HUES64 (cell line): ENCODE measurements around the gene DPM3. TPM values are rescaled to one million over a fixed set of nuclear protein-coding genes. Genes with fewer than 3 reads are reported as not detected.
A peak's percentile ranks its signal among the peaks of the same experiment; 100 is the strongest.
"Not testable (repeated sequence)": the region's sequence is repeated elsewhere in the genome, so short reads cannot be mapped to it uniquely, and the experiment has no call there.

Experiments used
- H3K27ac ChIP-seq: 2 replicates; pipeline ENCODE4 v1.7.0; 2013; ENCODE audit warnings: low read depth, low read length, inconsistent platforms
- H3K27me3 ChIP-seq: 2 replicates; pipeline ENCODE4 v1.6.1; 2013; ENCODE audit warnings: mild to moderate bottlenecking, low read length; ENCODE audit not compliant: insufficient read depth
- H3K36me3 ChIP-seq: 2 replicates; pipeline ENCODE4 v1.6.1; 2013; ENCODE audit warnings: mild to moderate bottlenecking, low read length; ENCODE audit not compliant: insufficient read depth
- H3K4me1 ChIP-seq: 2 replicates; pipeline ENCODE4 v1.6.1; 2013; ENCODE audit warnings: mild to moderate bottlenecking, low read length, moderate library complexity; ENCODE audit not compliant: insufficient read depth
- H3K4me3 ChIP-seq: 2 replicates; pipeline ENCODE4 v1.5.1; 2013; ENCODE audit warnings: mild to moderate bottlenecking, low read length, moderate library complexity
- H3K9ac ChIP-seq: 2 replicates; pipeline ENCODE4 v1.6.1; 2013; ENCODE audit warnings: mild to moderate bottlenecking, low read depth, low read length
- H3K9me3 ChIP-seq: 2 replicates; pipeline ENCODE4 v1.6.1; 2013; ENCODE audit warnings: low read depth, low read length; ENCODE audit not compliant: insufficient read depth
- whole genome bisulfite sequencing: fragments of 150-250, 120-280 bp; methylation state at CpG from one replicate; pipeline ENCODE4 v1.1.7; 2013; ENCODE audit warnings: missing lambda C conversion rate; 5-methylcytosine and 5-hydroxymethylcytosine counted together
- polyA plus RNA-seq, 2 experiments: library from polyadenylated mRNA; stranded (reverse); fragments of 50-300 nt; gene quantifications; one replicate each; pipeline ENCODE4 v1.2.3, GENCODE V29; 2013

DPM3 gene
- 42.0 TPM for polyA plus RNA-seq (2013, experiment 1 of 2)
- 54.3 TPM for polyA plus RNA-seq (2013, experiment 2 of 2)

GRCh38 chr1:155139895-155140629, at the start of gene DPM3:
Gene DPM3, minus strand, starts transcription at chr1:155140531. Its CDS starts 291 bp downstream, at chr1:155140240.
- H3K27ac ChIP-seq: peak within 1 kb of the TSS; percentile 71
- peak within 1 kb of the TSS; percentile 100 for H3K4me3 ChIP-seq
- WGBS: under 1% methylated on average over 42 of the region's 42 CpGs
- H3K27me3 ChIP-seq: peaks cover 5% of the 10 kb centered on the region; the same call in 1 of the 2 replicates
- peaks cover 8% of the 10 kb centered on the region; the same call in 1 of the 2 replicates for H3K4me1 ChIP-seq
- peaks cover 10% of the 10 kb centered on the region; the same call in 1 of the 2 replicates for H3K36me3 ChIP-seq
- no peaks in the 10 kb centered on the region for H3K9me3 ChIP-seq
- peak within 1 kb of the TSS; percentile 83 for H3K9ac ChIP-seq

GRCh38 chr1:155189926-155190325, 49.6 kb upstream of the DPM3 start:
- H3K36me3 ChIP-seq, H3K9me3 ChIP-seq, H3K27ac ChIP-seq, H3K4me3 ChIP-seq, H3K9ac ChIP-seq, H3K27me3 ChIP-seq: not testable (repeated sequence)
- 98% methylated on average over 22 of the region's 45 CpGs for WGBS
- peaks cover 13% of the 10 kb centered on the region for H3K4me1 ChIP-seq

GRCh38 chr1:155188268-155188667, 47.9 kb upstream of the DPM3 start:
- no peak overlapping the region for H3K9ac ChIP-seq
- WGBS: 91% methylated on average over 14 of the region's 14 CpGs
- H3K4me1 ChIP-seq: peaks cover 13% of the 10 kb centered on the region

GRCh38 chr1:155187456-155187891, 47.1 kb upstream of the DPM3 start:
- Histone ChIP-seq H3K4me1 (peaks cover 10% of the 10 kb centered on the region), H3K4me3 (no peak overlapping the region), H3K27me3 (no peaks in the 10 kb centered on the region), H3K9ac (no peak overlapping the region), H3K27ac (no peak overlapping the region), H3K9me3 (no peaks in the 10 kb centered on the region), H3K36me3 (peaks cover 6% of the 10 kb centered on the region; the same call in 1 of the 2 replicates)
- WGBS: 89% methylated on average over 16 of the region's 16 CpGs

More at GRCh38 chr1:155188268-155188667, 47.9 kb upstream of the DPM3 start:
- H3K27ac ChIP-seq: no peak overlapping the region
- no peaks in the 10 kb centered on the region for H3K9me3 ChIP-seq
- no peak overlapping the region for H3K4me3 ChIP-seq
- no peaks in the 10 kb centered on the region for H3K27me3 ChIP-seq
- H3K36me3 ChIP-seq: peaks cover 6% of the 10 kb centered on the region; the same call in 1 of the 2 replicates

- Histone ChIP-seq H3K27me3 (no peaks in the 10 kb centered on the region), H3K9me3 (no peaks in the 10 kb centered on the region), H3K27ac (no peak overlapping the region), H3K4me3 (no peak overlapping the region), H3K36me3 (peaks cover 10% of the 10 kb centered on the region; the same call in 1 of the 2 replicates), H3K9ac (no peak overlapping the region), H3K4me1 (peaks cover 6% of the 10 kb centered on the region)
- 89% methylated on average over 14 of the region's 14 CpGs for WGBS
Observed at GRCh38 chr1:155186794-155187455, 46.6 kb upstream of the DPM3 start.

GRCh38 chr1:155186067-155186793, 45.9 kb upstream of the DPM3 start:
- H3K27me3 ChIP-seq: no peaks in the 10 kb centered on the region
- 90% methylated on average over 5 of the region's 8 CpGs for WGBS
- H3K9me3 ChIP-seq: no peaks in the 10 kb centered on the region
- H3K9ac ChIP-seq: no peak overlapping the region
- H3K27ac ChIP-seq: no peak overlapping the region
- H3K36me3 ChIP-seq: peaks cover 17% of the 10 kb centered on the region; the same call in 1 of the 2 replicates
- peaks cover 6% of the 10 kb centered on the region for H3K4me1 ChIP-seq
- H3K4me3 ChIP-seq: no peak overlapping the region

- no peak overlapping the region for H3K9ac ChIP-seq
- WGBS: 88% methylated on average over 6 of the region's 6 CpGs
- H3K9me3 ChIP-seq: no peaks in the 10 kb centered on the region
- H3K27ac ChIP-seq: no peak overlapping the region
- peaks cover 6% of the 10 kb centered on the region for H3K4me1 ChIP-seq
- H3K27me3 ChIP-seq: no peaks in the 10 kb centered on the region
- no peak overlapping the region for H3K4me3 ChIP-seq
- H3K36me3 ChIP-seq: peaks cover 21% of the 10 kb centered on the region; the same call in 1 of the 2 replicates
Observed at GRCh38 chr1:155185783-155186066, 45.4 kb upstream of the DPM3 start.

GRCh38 chr1:155184835-155185782, 44.8 kb upstream of the DPM3 start:
- Histone ChIP-seq H3K4me3 (no peak overlapping the region), H3K36me3 (peaks cover 21% of the 10 kb centered on the region), H3K9ac (no peak overlapping the region), H3K4me1 (peaks cover 6% of the 10 kb centered on the region), H3K9me3 (no peaks in the 10 kb centered on the region), H3K27ac (no peak overlapping the region), H3K27me3 (no peaks in the 10 kb centered on the region)
- WGBS: 89% methylated on average over 21 of the region's 21 CpGs

- H3K4me1 ChIP-seq: peaks cover 6% of the 10 kb centered on the region
- WGBS: 94% methylated on average over 4 of the region's 4 CpGs
- no peak overlapping the region for H3K27ac ChIP-seq
- H3K4me3 ChIP-seq: no peak overlapping the region
- peaks cover 28% of the 10 kb centered on the region for H3K36me3 ChIP-seq
- no peaks in the 10 kb centered on the region for H3K9me3 ChIP-seq
- no peaks in the 10 kb centered on the region for H3K27me3 ChIP-seq
- H3K9ac ChIP-seq: no peak overlapping the region
Observed at GRCh38 chr1:155184351-155184811, 44.0 kb upstream of the DPM3 start.

- Histone ChIP-seq H3K27ac (no peak overlapping the region), H3K9ac (no peak overlapping the region), H3K27me3 (no peaks in the 10 kb centered on the region), H3K4me1 (peaks cover 6% of the 10 kb centered on the region), H3K9me3 (no peaks in the 10 kb centered on the region), H3K4me3 (no peak overlapping the region), H3K36me3 (peaks cover 34% of the 10 kb centered on the region)
- 95% methylated on average over 20 of the region's 20 CpGs for WGBS
Observed at GRCh38 chr1:155183775-155184221, 43.5 kb upstream of the DPM3 start.
